Thymus (tissue), 11 donors: ENCODE measurements around the gene CCDC136. TPM values are rescaled to one million over a fixed set of nuclear protein-coding genes. Genes with fewer than 3 reads are reported as not detected.

Experiments used
- DNase-seq, 9 donors: peaks; one replicate each; pipeline ENCODE4 v3.0.0-alpha.2; 2013; ENCODE audit warnings: low spot score in 9 of 9, low read depth in 6 of 9, missing footprints in 1 of 9
- H3K27ac ChIP-seq, 2 donors: one replicate each; pipeline ENCODE4 v1.5.1; 2013; ENCODE audit warnings: control low read depth in 1 of 2, low read depth in 1 of 2, low read length in 1 of 2, mild to moderate bottlenecking in 1 of 2, moderate library complexity in 1 of 2
- H3K27me3 ChIP-seq, 2 donors: one replicate each; pipeline ENCODE4 v1.5.1; 2013; ENCODE audit warnings: low read length in 1 of 2; ENCODE audit not compliant: control insufficient read depth in 2 of 2, insufficient read depth in 1 of 2
- H3K36me3 ChIP-seq, 2 donors: one replicate each; pipeline ENCODE4 v1.5.1; 2013; ENCODE audit warnings: low read length in 1 of 2, mild to moderate bottlenecking in 1 of 2, moderate library complexity in 1 of 2; ENCODE audit not compliant: control insufficient read depth in 2 of 2, insufficient read depth in 2 of 2
- H3K4me1 ChIP-seq, 2 donors: one replicate each; pipeline ENCODE4 v1.5.1; 2013; ENCODE audit warnings: low read length in 2 of 2; ENCODE audit not compliant: control insufficient read depth in 2 of 2, insufficient read depth in 2 of 2
- H3K4me3 ChIP-seq, 2 donors: one replicate each; pipeline ENCODE4 v1.5.1; 2013; ENCODE audit warnings: low read length in 2 of 2, control low read depth in 1 of 2, mild to moderate bottlenecking in 1 of 2
- H3K9me3 ChIP-seq, 2 donors: one replicate each; pipeline ENCODE4 v1.5.1; 2013; ENCODE audit warnings: low read length in 1 of 2, mild to moderate bottlenecking in 1 of 2; ENCODE audit not compliant: control insufficient read depth in 2 of 2, insufficient read depth in 1 of 2
- WGBS: extraction: QIAGEN DNeasy Blood & Tissue Kit; methylation state at CpG from one replicate; pipeline ENCODE4 v1.1.7; 2013; 5-methylcytosine and 5-hydroxymethylcytosine counted together
- polyA plus RNA-seq: library from polyadenylated mRNA; stranded (reverse); fragments of 200-250 nt; gene quantifications from one replicate; pipeline ENCODE4 v1.2.3, GENCODE V29; 2013
- total RNA-seq: library from RNA; stranded (reverse); fragments of 120-200 nt; gene quantifications from one replicate; pipeline ENCODE4 v1.2.4, GENCODE V29; 2013
- donor health status: healthy.

CCDC136 gene
- total and polyA plus RNA-seq, 2 donors: 4.5 to 13.7 TPM

DNA sequence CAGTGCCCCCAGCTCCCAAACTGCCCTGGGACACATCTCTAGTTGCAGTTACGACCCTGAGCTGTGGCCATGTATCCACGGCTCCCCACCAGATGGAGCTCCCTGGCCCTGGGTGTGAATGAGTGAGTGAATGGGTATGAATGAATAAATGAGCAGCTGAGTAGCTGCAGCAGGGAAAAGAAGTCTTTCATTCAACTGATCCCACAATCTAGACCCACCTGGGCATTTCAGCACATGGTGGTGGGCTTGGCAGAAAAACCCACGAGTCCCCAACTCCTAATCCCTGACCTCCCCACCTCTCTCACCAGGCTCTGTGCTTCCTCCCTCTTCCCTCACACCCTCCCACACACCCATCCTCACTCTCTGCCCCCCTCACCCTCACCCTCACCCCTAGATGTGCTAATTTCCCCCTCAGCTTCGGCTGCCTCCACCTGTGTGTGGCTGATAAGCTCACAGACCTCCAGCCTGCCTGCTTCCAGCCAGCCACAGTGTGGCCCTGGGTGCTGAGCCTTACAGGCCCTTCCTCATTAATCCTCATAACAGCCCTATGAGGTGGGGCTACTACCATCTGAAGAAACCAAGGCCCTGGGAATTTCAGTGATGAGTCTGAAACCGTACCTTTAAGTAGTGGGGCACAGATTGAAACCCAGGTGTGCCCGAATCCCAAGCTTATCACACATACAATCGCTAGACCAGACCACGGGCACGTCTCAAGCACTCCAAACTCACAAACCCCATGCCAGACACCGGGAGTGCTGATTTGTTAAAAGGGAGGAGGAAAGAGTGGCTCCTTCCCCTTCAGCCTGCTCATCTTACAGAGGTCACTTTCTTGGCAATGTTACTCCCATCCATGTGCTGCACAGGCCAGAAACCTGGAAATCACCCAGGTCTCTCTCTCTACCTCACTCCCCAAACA, 68.6 kb downstream of the CCDC136 start:
- H3K4me1 ChIP-seq: peaks cover 9 to 24% of the 10 kb centered on the region in 2 donors
- no peak overlapping the region for H3K27ac ChIP-seq

DNA sequence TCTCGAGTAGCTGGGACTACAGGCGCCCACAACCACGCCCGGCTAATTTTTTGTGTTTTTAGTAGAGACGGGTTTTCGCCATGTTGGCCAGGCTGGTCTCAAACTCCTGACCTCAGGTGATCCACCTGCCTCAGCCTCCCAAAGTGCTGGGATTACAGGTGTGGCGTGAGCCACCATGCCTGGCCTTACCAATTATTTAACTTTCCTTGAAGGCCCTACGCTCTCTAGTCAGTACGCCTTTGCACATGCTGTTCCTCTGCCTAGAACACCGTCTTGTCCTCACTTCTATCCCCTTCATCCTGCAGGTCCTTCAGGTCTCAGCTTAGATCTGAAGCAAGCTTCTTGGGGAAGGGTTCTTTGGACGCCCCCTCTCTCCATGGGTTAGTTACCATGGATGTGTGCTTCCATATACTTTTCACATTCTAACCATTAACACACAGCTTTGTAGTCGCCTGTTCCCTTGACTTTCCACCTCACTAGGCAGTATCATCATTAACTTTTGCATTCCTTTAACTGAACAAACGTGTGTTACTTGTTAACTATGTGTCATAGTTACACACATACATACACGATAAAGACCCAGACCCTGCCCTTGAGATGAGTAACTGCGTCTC, 70.3 kb downstream of the CCDC136 start:
- Histone ChIP-seq H3K36me3 (peaks cover 14 to 18% of the 10 kb centered on the region in 2 donors), H3K9me3 (peaks cover 0 to 3% of the 10 kb centered on the region in 2 donors), H3K27me3 (no peaks in the 10 kb centered on the region), H3K4me1 (peaks cover 9 to 25% of the 10 kb centered on the region in 2 donors), H3K4me3 (peak overlapping the region; percentile 61 to 80), H3K27ac (no peak overlapping the region)
- no peak for DNase-seq
- 79% methylated on average over 15 of the region's 15 CpGs for WGBS

More for the DNA sequence above, 68.6 kb downstream of the CCDC136 start:
- Histone ChIP-seq H3K9me3 (no peaks in the 10 kb centered on the region), H3K36me3 (peaks cover 6 to 8% of the 10 kb centered on the region in 2 donors), H3K4me3 (no peak overlapping the region), H3K27me3 (no peaks in the 10 kb centered on the region)
- DNase-seq: no peak
- 41% methylated on average over 10 of the region's 10 CpGs for WGBS

DNA sequence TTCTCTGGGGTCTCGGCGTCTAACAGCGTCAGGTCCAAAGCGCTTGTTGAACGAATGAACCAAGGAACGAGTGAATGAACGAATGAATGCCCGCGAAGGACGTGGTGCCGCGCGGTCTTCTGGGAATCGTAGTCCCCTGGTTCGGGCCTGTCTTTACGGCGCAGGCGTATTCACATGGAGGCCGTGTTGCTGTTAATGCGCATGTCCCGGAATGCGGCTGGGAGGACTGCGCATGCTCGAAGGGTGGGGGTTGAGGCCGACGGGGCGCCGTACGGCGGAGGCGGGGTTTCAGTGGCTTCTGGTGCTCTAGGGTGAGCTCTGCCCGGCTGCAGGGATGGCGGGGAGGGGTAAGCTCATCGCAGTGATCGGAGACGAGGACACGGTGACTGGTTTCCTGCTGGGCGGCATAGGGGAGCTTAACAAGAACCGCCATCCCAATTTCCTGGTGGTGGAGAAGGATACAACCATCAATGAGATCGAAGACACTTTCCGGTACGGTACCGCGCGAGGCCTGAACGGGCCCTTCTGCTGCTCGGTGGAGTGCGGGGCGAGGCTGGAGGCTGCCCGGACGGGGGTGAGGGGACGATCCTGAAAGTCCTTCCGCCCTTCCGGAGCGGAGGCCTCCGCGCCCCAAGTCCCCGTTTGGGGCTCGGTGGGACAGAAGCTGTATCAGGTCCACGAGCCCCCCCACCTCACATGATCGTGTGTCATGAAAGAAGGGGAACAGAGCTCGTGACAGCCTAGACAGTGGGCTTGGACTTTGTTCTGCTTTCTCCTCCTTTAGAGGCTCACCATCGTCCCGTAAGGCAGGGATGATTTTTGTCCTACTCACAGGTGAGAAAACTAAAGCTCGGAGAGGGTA, 71.0 kb downstream of the CCDC136 start, which contains the start of gene ATP6V1F:
Gene ATP6V1F, plus strand, starts transcription at position 286 of the 862 bp plus-strand sequence. Its CDS starts 49 bp downstream, at position 335.
- under 1% methylated on average over 65 of the region's 65 CpGs for WGBS
- H3K36me3 ChIP-seq: peaks cover 14 to 18% of the 10 kb centered on the region in 2 donors
- H3K27me3 ChIP-seq: peaks cover 0 to under 1% of the 10 kb centered on the region in 2 donors
- peak within 1 kb of the TSS; percentile 63 to 78 for H3K27ac ChIP-seq
- peaks cover 9 to 28% of the 10 kb centered on the region in 2 donors for H3K4me1 ChIP-seq
- peak within 1 kb of the TSS; percentile 61 to 80 for H3K4me3 ChIP-seq
- H3K9me3 ChIP-seq: peaks cover 0 to 3% of the 10 kb centered on the region in 2 donors
- DNase-seq: peak; percentile 93 to 99 (median 98)

DNA sequence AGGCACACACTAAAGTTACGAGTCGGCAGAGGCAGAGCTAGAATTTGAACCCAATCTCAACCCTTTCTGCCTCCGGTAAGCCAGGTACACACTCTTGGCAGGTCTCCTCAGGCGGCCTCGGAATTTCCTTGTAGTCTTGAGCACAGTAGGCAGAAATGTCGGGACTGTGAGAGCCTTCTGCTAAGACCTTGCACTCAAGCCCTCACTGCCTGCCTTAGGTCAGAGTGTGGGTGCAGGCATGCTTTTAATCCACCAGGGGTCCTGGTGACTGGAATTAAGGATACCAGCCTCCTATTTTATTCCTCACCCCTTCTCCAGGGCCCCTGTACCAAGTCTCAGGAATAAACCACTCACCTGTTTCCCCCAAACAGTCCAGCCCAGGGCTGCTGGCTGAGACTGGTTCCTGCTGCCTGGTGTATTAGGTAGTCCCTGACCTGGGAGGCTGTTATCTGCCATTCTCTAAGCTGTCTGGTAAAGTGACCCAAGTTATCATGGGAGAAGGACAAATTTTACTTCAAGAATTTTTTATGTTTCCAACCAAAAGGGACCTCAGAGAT, 71.7 kb downstream of the CCDC136 start:
- Histone ChIP-seq H3K4me3 (peak overlapping the region; percentile 61 to 80), H3K36me3 (peaks cover 14 to 18% of the 10 kb centered on the region in 2 donors), H3K4me1 (peaks cover 9 to 29% of the 10 kb centered on the region in 2 donors), H3K9me3 (peaks cover 0 to 3% of the 10 kb centered on the region in 2 donors), H3K27me3 (peaks cover 0 to 8% of the 10 kb centered on the region in 2 donors), H3K27ac (peak overlapping the region in 1 of 2 donors; percentile 63)
- DNase-seq: peak in 5 of 9 donors; percentile 18 to 59 (median 32)
- WGBS: under 1% methylated on average over 6 of the region's 6 CpGs

DNA sequence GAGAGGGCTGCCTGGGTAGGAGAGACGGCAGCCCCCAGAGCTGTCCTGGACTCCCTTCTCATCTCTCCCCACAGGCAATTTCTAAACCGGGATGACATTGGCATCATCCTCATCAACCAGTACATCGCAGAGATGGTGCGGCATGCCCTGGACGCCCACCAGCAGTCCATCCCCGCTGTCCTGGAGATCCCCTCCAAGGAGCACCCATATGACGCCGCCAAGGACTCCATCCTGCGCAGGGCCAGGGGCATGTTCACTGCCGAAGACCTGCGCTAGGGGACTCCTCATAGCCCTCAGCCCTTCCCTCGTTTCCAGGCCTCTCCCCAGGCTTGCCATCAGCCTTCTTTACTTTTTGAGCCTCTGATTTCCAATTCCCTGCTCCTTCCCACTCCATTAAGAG, 73.5 kb downstream of the CCDC136 start:
- WGBS: 97% methylated on average over 12 of the region's 12 CpGs
- H3K9me3 ChIP-seq: peaks cover 0 to 3% of the 10 kb centered on the region in 2 donors
- H3K36me3 ChIP-seq: peaks cover 14 to 18% of the 10 kb centered on the region in 2 donors
- no peak for DNase-seq
- H3K27me3 ChIP-seq: peaks cover 10 to 25% of the 10 kb centered on the region in 2 donors
- H3K27ac ChIP-seq: no peak overlapping the region
- peaks cover 22 to 32% of the 10 kb centered on the region in 2 donors for H3K4me1 ChIP-seq
- no peak overlapping the region for H3K4me3 ChIP-seq

DNA sequence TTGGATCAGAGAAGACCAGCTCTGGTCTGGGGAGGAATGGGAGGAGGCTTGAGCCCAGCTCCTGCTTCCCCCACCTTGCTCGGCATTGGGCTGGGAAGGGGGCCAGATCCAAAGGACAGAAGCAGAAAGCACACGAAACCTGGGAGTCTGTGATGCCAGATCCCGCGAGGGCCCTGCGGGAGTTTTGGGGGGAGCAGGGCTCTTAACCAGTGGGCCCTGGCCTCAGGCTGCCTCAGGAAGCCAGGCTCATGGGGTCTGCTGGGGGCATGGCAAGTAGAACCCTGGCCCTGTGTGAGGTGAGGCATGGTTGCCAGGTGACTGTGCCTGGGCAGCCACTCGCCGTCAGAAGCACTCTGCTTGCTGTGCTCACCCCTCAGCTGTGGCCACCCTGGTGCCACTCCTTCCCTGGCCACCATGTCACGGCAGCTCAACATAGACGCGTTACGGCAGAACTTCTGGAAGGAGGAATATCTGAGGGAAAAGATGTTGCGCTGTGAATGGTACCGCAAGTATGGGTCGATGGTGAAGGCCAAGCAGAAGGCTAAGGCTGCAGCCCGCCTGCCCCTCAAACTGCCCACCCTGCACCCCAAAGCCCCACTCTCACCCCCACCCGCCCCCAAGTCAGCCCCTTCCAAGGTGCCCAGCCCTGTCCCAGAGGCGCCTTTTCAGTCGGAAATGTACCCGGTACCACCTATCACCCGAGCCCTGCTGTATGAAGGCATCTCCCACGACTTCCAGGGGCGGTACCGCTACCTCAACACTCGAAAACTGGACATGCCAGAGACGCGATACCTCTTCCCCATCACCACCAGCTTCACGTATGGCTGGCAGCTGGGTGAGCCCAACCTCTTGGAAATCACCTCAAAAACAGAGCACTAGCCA, 74.5 kb downstream of the CCDC136 start:
- peaks cover 22 to 33% of the 10 kb centered on the region in 2 donors for H3K4me1 ChIP-seq
- no peak for DNase-seq
- no peak overlapping the region for H3K27ac ChIP-seq
- H3K36me3 ChIP-seq: peaks cover 14 to 18% of the 10 kb centered on the region in 2 donors
- 97% methylated on average over 27 of the region's 27 CpGs for WGBS
- no peak overlapping the region for H3K4me3 ChIP-seq
- peaks cover 0 to 3% of the 10 kb centered on the region in 2 donors for H3K9me3 ChIP-seq
- peaks cover 10 to 34% of the 10 kb centered on the region in 2 donors for H3K27me3 ChIP-seq

DNA sequence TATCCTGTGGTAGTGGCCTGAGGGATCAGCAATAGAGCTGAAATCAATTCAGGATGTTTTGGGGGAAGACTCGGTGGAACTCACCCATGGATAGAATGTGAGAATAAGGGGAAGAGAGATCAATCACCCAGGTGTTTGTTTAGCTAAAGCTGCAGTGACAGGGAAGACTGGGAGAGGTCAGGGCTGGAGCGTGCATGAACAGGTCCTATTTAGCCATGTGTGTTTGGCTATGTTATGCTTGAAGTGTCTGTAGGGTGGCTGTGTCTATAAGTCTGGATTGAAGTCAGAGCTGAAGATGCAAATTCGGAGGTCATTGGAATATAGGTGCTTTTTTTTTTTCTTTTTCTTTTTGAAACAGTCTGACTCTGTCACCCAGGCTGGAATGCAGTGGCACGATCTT, 75.5 kb downstream of the CCDC136 start:
- Histone ChIP-seq H3K27ac (no peak overlapping the region), H3K4me3 (no peak overlapping the region), H3K4me1 (peaks cover 22 to 31% of the 10 kb centered on the region in 2 donors), H3K36me3 (peaks cover 14 to 18% of the 10 kb centered on the region in 2 donors), H3K27me3 (peaks cover 10 to 38% of the 10 kb centered on the region in 2 donors), H3K9me3 (peaks cover 0 to 3% of the 10 kb centered on the region in 2 donors)
- no peak for DNase-seq
- WGBS: 95% methylated on average over 4 of the region's 4 CpGs
